DND-41 (cell line): Measurements from ENCODE around the gene FAM90A26.

Experiments
- CTCF ChIP-seq: IDR thresholded peaks from 2 replicates; pipeline ENCODE4 v1.5.1; 2012; ENCODE audit warnings: borderline replicate concordance, low read length, moderate library complexity, mild to moderate bottlenecking; ENCODE audit not compliant: poor library complexity, severe bottlenecking; ENCODE audit errors: extremely low read depth
- EZH2 ChIP-seq: IDR thresholded peaks from 3 replicates; pipeline ENCODE4 v1.6.1; 2012; ENCODE audit warnings: borderline replicate concordance, low read depth, mild to moderate bottlenecking, moderate library complexity, low read length, inconsistent platforms; ENCODE audit not compliant: severe bottlenecking

DNA sequence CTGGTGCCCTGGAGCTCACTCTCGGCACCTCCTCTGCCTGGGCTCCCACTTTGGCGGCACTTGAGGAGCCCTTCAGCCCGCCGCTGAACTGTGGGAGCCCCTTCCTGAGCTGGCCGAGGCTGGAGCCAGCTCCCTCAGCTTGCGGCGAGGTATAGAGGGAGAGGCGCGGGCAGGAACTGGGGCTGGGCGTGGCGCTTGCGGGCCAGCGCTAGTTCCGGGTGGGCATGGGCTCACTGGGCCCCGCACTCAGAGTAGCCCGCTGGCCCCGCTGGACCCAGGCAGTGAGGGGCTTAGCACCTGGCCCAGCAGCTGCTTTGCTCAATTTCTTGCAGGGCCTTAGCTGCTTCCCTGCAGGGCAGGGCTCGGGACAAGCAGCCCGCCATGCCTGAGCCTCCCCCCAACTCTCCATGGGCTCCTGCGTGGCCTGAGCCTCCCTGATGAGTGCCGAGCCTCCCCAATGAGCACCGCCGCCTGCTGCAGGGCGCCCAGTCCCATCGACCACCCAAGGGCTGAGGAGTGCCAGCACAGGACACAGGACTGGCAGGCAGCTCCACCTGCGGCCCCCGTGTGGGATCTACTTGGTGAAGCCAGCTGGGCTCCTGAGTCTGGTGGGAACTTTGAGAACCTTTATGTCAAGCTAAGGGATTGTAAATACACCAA lies 26.7 kb upstream of the FAM90A26 start:
- no peak for TF ChIP-seq CTCF
- no peak for TF ChIP-seq EZH2
